CD4-positive, alpha-beta memory T cell (primary cell): Measurements from ENCODE around the gene ATF7. TPM values are rescaled to one million over a fixed set of nuclear protein-coding genes. Genes with fewer than 3 reads are reported as not detected.
A peak's percentile ranks its signal among the peaks of the same experiment; 100 is the strongest.

Experiments
- CTCF ChIA-PET: fragments of 350-600 bp; sonication (Branson Sonifier 250); formaldehyde crosslinking; loops from one replicate; lab custom pipeline; 2021; ENCODE audit warnings: inconsistent platforms; ENCODE audit not compliant: partially characterized antibody; lab: Charles Lee
- POLR2A ChIA-PET: fragments of 350-600 bp; sonication (Branson Sonifier 250); formaldehyde crosslinking; loops from one replicate; lab custom pipeline; 2021; ENCODE audit not compliant: partially characterized antibody; lab: Charles Lee
- DNase-seq, 5 donors: peaks; one replicate each; pipeline versions ENCODE4 v3.0.0 to v3.0.0-alpha.2; 2020 to 2022; ENCODE audit warnings: mixed read lengths in 1 of 5
- H3K27ac ChIP-seq: one replicate; pipeline ENCODE4 v1.7.0; 2013; ENCODE audit warnings: low read depth, low read length
- H3K27me3 ChIP-seq: 2 replicates; pipeline ENCODE4 v1.7.0; 2013; ENCODE audit warnings: mild to moderate bottlenecking, low read length, moderate library complexity; ENCODE audit not compliant: insufficient read depth
- H3K36me3 ChIP-seq: 2 replicates; pipeline ENCODE4 v1.7.0; 2013; ENCODE audit warnings: mild to moderate bottlenecking, low read length, moderate library complexity; ENCODE audit not compliant: insufficient read depth
- H3K4me1 ChIP-seq: 2 replicates; pipeline ENCODE4 v1.7.0; 2013; ENCODE audit warnings: mild to moderate bottlenecking, low read length, moderate library complexity; ENCODE audit not compliant: insufficient read depth
- H3K4me3 ChIP-seq, 2 donors: one replicate each; pipeline ENCODE4 v1.7.0; 2013; ENCODE audit warnings: low read length in 2 of 2, mild to moderate bottlenecking in 1 of 2
- H3K9me3 ChIP-seq, 2 donors: one replicate each; pipeline ENCODE4 v1.7.0; 2013; ENCODE audit warnings: low read length in 2 of 2, control low read depth in 1 of 2; ENCODE audit not compliant: control insufficient read depth in 1 of 2
- H3K27ac Mint-ChIP-seq, 7 donors: one replicate each; pipeline ENCODE4 v1.8.0; 2020 to 2021; ENCODE audit warnings: mixed read lengths in 7 of 7, mild to moderate bottlenecking in 6 of 7, inconsistent platforms in 3 of 7, moderate library complexity in 3 of 7
- H3K27me3 Mint-ChIP-seq, 2 donors: one replicate each; pipeline ENCODE4 v1.8.0; 2020 to 2021; ENCODE audit warnings: mixed read lengths in 2 of 2
- H3K36me3 Mint-ChIP-seq, 2 donors: one replicate each; pipeline ENCODE4 v1.8.0; 2020 to 2021; ENCODE audit warnings: mixed read lengths in 2 of 2, inconsistent platforms in 1 of 2, mild to moderate bottlenecking in 1 of 2
- H3K4me1 Mint-ChIP-seq, 4 donors: one replicate each; pipeline ENCODE4 v1.8.0; 2020 to 2021; ENCODE audit warnings: mixed read lengths in 4 of 4, mild to moderate bottlenecking in 1 of 4
- H3K4me3 Mint-ChIP-seq, 8 donors: one replicate each; pipeline ENCODE4 v1.8.0; 2020 to 2021; ENCODE audit warnings: mixed read lengths in 8 of 8, mild to moderate bottlenecking in 7 of 8, moderate library complexity in 6 of 8, inconsistent platforms in 3 of 8
- H3K9me3 Mint-ChIP-seq, 8 donors: one replicate each; pipeline ENCODE4 v1.8.0; 2020 to 2021; ENCODE audit warnings: mixed read lengths in 8 of 8, mild to moderate bottlenecking in 5 of 8, inconsistent platforms in 3 of 8, moderate library complexity in 1 of 8
- intact Hi-C: fragments of 100-400 bp; cut with micrococcal nuclease; formaldehyde crosslinking; loops from one replicate; pipeline ENCODE4 v1.15.1; 2023
- polyA plus RNA-seq, 2 donors: library from polyadenylated mRNA; unstranded; fragments of 300-500 nt; fragmentation: Illumina TruSeq; gene quantifications; one replicate each; pipeline ENCODE4 v1.2.3, GENCODE V29; 2021
- total RNA-seq, 2 experiments: library from RNA; stranded (reverse); gene quantifications; one replicate each; pipeline ENCODE4 v1.2.3, GENCODE V29; 2021

ATF7 gene
- total and polyA plus RNA-seq, 4 experiments from 2014 or later = 16.3 to 35.8 (median 21.6) TPM

DNA sequence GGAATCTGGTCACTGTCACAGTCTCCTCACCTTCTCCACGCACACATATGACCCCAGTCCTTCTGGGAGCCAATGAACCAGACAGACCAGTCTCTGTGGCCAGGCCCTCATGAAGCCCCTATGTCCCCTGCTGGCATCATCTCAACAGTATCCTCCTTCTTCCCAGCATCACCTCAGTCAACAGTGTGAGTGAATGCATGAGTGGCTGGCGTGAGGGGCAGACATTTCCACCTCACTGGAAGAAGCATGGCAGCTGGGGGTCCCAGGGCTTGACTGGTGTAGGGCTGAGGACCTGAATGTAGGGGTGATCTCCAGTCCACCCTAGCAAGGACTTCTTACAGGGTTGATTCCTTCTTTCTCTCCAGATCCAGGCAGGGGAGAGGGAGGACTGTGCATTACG, 128.7 kb downstream of the ATF7 start:
- Mint-ChIP-seq H3K27me3 (no peaks in the 10 kb centered on the region), H3K4me1 (peaks cover 26 to 80% (median 55%) of the 10 kb centered on the region in 4 donors), H3K9me3 (no peaks in the 10 kb centered on the region), H3K4me3 (peak overlapping the region in 7 of 8 donors; percentile 20 to 93 (median 86)), H3K36me3 (peaks cover 0 to 4% of the 10 kb centered on the region in 2 donors), H3K27ac (peak overlapping the region in 4 of 7 donors; percentile 43 to 93 (median 88))
- Histone ChIP-seq H3K4me1 (peaks cover 57% of the 10 kb centered on the region), H3K9me3 (no peaks in the 10 kb centered on the region), H3K27ac (no peak overlapping the region), H3K4me3 (no peak overlapping the region), H3K36me3 (no peaks in the 10 kb centered on the region), H3K27me3 (no peaks in the 10 kb centered on the region)
- intact Hi-C loops = no loop called here
- DNase-seq = no peak
- CTCF ChIA-PET = interaction anchor here (1.2 to 1.4 kb wide), 2 partner anchors 16 to 176 kb away, joined by 3 to 5 read pairs; partner anchors contain the start of gene AAAS
- POLR2A ChIA-PET = interaction anchor here (1.0 to 7.2 kb wide), 8 partner anchors 7 to 175 kb away, joined by 4 to 75 read pairs (median 48); partner anchors contain the start of genes AAAS, PRR13 and SP1

- Mint-ChIP-seq H3K4me1 (peaks cover 28 to 81% (median 55%) of the 10 kb centered on the region in 4 donors), H3K36me3 (peaks cover 0 to 4% of the 10 kb centered on the region in 2 donors), H3K9me3 (no peaks in the 10 kb centered on the region), H3K4me3 (peak overlapping the region in 1 of 8 donors; percentile 0), H3K27ac (peak overlapping the region in 1 of 7 donors; percentile 42), H3K27me3 (no peaks in the 10 kb centered on the region)
- Histone ChIP-seq H3K4me3 (no peak overlapping the region), H3K36me3 (no peaks in the 10 kb centered on the region), H3K9me3 (no peaks in the 10 kb centered on the region), H3K27ac (no peak overlapping the region), H3K27me3 (no peaks in the 10 kb centered on the region), H3K4me1 (peaks cover 50% of the 10 kb centered on the region)
- intact Hi-C loops = no loop called here
- ChIA-PET CTCF (no interaction called here), POLR2A (interaction anchor here (6.2 to 7.2 kb wide), 2 partner anchors 55 to 174 kb away, joined by 54 to 75 read pairs; partner anchors contain the start of genes AAAS and PRR13)
- DNase-seq = no peak
Measured at GRCh38 chr12:53496752-53497032, 129.5 kb downstream of the ATF7 start.

DNA sequence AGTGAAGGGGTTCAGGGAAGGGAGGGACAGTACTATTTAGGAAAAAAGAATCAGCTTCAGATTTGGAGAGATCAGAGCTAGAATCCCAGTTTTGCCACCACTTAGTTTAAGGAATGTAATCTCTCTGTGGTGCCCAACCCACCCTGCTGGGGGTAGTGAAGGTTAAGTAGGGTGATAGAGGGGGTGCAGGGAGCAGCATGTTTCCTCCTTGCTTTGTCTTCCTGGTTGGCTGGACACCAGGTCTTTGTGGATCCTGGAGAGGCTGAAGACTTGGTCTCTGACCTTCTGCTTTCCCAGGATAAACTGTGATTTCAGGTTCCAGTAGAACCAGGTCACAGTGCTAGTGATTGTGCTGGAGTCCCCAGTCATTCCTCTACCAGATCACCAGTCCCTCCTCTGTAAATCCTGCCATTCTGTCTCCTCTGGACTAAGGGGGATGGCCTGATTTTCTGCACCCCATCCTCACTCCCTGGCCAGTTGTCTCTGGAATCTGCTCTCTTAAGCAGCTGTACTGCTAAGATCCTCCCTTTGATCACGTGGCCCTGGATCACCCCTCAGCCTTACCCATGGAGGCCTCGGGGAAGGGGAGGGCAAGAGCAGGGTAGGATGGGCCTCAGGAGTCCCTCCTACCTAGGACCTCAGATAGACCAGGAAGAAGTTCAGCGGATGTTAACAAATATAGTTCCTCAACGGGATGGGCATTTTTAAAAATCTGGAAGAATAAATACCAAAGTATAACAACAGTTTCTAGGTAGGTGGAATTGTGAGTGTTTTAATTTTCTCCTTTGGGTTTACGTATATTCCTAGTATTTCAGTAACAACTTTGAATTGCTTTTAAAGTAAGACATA, 130.1 kb downstream of the ATF7 start:
- Histone ChIP-seq H3K4me1 (peaks cover 46% of the 10 kb centered on the region), H3K27me3 (no peaks in the 10 kb centered on the region), H3K27ac (no peak overlapping the region), H3K4me3 (no peak overlapping the region), H3K9me3 (no peaks in the 10 kb centered on the region), H3K36me3 (no peaks in the 10 kb centered on the region)
- Mint-ChIP-seq H3K4me1 (peaks cover 28 to 77% (median 55%) of the 10 kb centered on the region in 4 donors), H3K4me3 (peak overlapping the region in 7 of 8 donors; percentile 0 to 49 (median 23)), H3K36me3 (peaks cover 0 to 4% of the 10 kb centered on the region in 2 donors), H3K27me3 (no peaks in the 10 kb centered on the region), H3K27ac (peak overlapping the region in 4 of 7 donors; percentile 42 to 80 (median 54)), H3K9me3 (no peaks in the 10 kb centered on the region)
- POLR2A ChIA-PET = interaction anchor here (0.6 to 7.2 kb wide), 3 partner anchors 43 to 116 kb away, joined by 3 to 54 read pairs (median 5); partner anchors contain the start of genes PRR13 and SP1
- DNase-seq = no peak
- intact Hi-C loops = no loop called here
- CTCF ChIA-PET = interaction anchor here (5.5 kb wide), 1 partner anchor 13 kb away, joined by 27 read pairs; no protein-coding TSS in a partner anchor

GRCh38 chr12:53493610-53494391, 132.4 kb downstream of the ATF7 start:
- Mint-ChIP-seq H3K4me3 (peak overlapping the region; percentile 88 to 98 (median 90)), H3K4me1 (peaks cover 22 to 63% (median 46%) of the 10 kb centered on the region in 4 donors), H3K36me3 (peaks cover 0 to 2% of the 10 kb centered on the region in 2 donors), H3K9me3 (no peaks in the 10 kb centered on the region), H3K27me3 (no peaks in the 10 kb centered on the region), H3K27ac (peak overlapping the region; percentile 86 to 99 (median 96))
- ChIA-PET POLR2A (interaction anchor here (0.6 to 1.8 kb wide), 11 partner anchors 7 to 132 kb away, joined by 3 to 7 read pairs (median 4); partner anchors contain the start of genes ATF7, PCBP2 and PRR13), CTCF (interaction anchor here (1.2 to 5.5 kb wide), 3 partner anchors 15 to 172 kb away, joined by 5 to 27 read pairs (median 6); partner anchors contain the start of gene AAAS)
- Histone ChIP-seq H3K9me3 (no peaks in the 10 kb centered on the region), H3K4me1 (peaks cover 34% of the 10 kb centered on the region), H3K27ac (peak overlapping the region; percentile 75), H3K36me3 (no peaks in the 10 kb centered on the region), H3K4me3 (peak overlapping the region; percentile 45 to 93), H3K27me3 (no peaks in the 10 kb centered on the region)
- peak in 1 of 5 donors; percentile 12 for DNase-seq
- intact Hi-C loops = loop anchor here (1.0 kb wide), 2 partner anchors 8 to 52 kb away; partner anchors contain the start of genes PRR13 and TARBP2

- Mint-ChIP-seq H3K4me3 (peak overlapping the region; percentile 88 to 98 (median 90)), H3K27ac (peak overlapping the region; percentile 86 to 99 (median 96)), H3K9me3 (no peaks in the 10 kb centered on the region), H3K27me3 (no peaks in the 10 kb centered on the region), H3K4me1 (peaks cover 15 to 56% (median 39%) of the 10 kb centered on the region in 4 donors), H3K36me3 (peaks cover 0 to 2% of the 10 kb centered on the region in 2 donors)
- ChIA-PET CTCF (interaction anchor here (1.7 to 5.5 kb wide), 3 partner anchors 16 to 141 kb away, joined by 6 to 27 read pairs (median 11); no protein-coding TSS in a partner anchor), POLR2A (interaction anchor here (0.6 to 5.6 kb wide), 12 partner anchors 6 to 133 kb away, joined by 3 to 60 read pairs (median 4); partner anchors contain the start of genes ATF7, MAP3K12, PCBP2 and PRR13)
- intact Hi-C loops = loop anchor here (1.0 kb wide), 2 partner anchors 8 to 52 kb away; partner anchors contain the start of genes PRR13 and TARBP2
- no peaks in the 10 kb centered on the region for H3K27me3 ChIP-seq
- peaks cover 26% of the 10 kb centered on the region for H3K4me1 ChIP-seq
- H3K36me3 ChIP-seq = no peaks in the 10 kb centered on the region
- no peaks in the 10 kb centered on the region for H3K9me3 ChIP-seq
- H3K27ac ChIP-seq = peak overlapping the region; percentile 75
- DNase-seq = peak; percentile 82 to 91 (median 83)
- peak overlapping the region; percentile 45 to 93 for H3K4me3 ChIP-seq
Measured at GRCh38 chr12:53492830-53493609, 133.2 kb downstream of the ATF7 start.

- Mint-ChIP-seq H3K27ac (peak overlapping the region; percentile 86 to 97 (median 91)), H3K36me3 (peaks cover 0 to 7% of the 10 kb centered on the region in 2 donors), H3K27me3 (no peaks in the 10 kb centered on the region), H3K4me1 (peaks cover 15 to 51% (median 32%) of the 10 kb centered on the region in 4 donors), H3K4me3 (peak overlapping the region; percentile 87 to 98 (median 90)), H3K9me3 (no peaks in the 10 kb centered on the region)
- DNase-seq = peak in 1 of 5 donors; percentile 17
- no peaks in the 10 kb centered on the region for H3K27me3 ChIP-seq
- ChIA-PET POLR2A (interaction anchor here (1.1 to 5.6 kb wide), 4 partner anchors 7 to 41 kb away, joined by 5 to 60 read pairs (median 6); partner anchors contain the start of genes MAP3K12, PCBP2 and TARBP2), CTCF (interaction anchor here (2.3 to 5.5 kb wide), 2 partner anchors 17 to 18 kb away, joined by 11 to 27 read pairs; no protein-coding TSS in a partner anchor)
- peak overlapping the region; percentile 75 for H3K27ac ChIP-seq
- H3K36me3 ChIP-seq = no peaks in the 10 kb centered on the region
- H3K9me3 ChIP-seq = no peaks in the 10 kb centered on the region
- H3K4me1 ChIP-seq = peaks cover 17% of the 10 kb centered on the region
- H3K4me3 ChIP-seq = no peak overlapping the region
- intact Hi-C loops = no loop called here
Measured at GRCh38 chr12:53492188-53492587, 134.0 kb downstream of the ATF7 start.
